OCI-LY7 (cell line): ENCODE measurements around the gene WDFY4. TPM values are rescaled to one million over a fixed set of nuclear protein-coding genes. Genes with fewer than 3 reads are reported as not detected.

Experiments
- BruUV-seq: library from RNA; stranded (reverse); fragments of 400-500 nt; replicated peaks from 2 replicates; lab custom pipeline; 2021; lab: Mats Ljungman, UMichigan
- CTCF ChIA-PET: fragments of 300-600 bp; sonication (Branson Sonifier 250); formaldehyde crosslinking; loops from one replicate; lab custom pipeline; 2022; ENCODE audit warnings: antibody characterized with exemption; ENCODE audit not compliant: unreplicated experiment; lab: Charles Lee
- POLR2A ChIA-PET: fragments of 300-600 bp; sonication (Branson Sonifier 250); formaldehyde crosslinking; loops from one replicate; lab custom pipeline; 2022; ENCODE audit warnings: antibody characterized with exemption; lab: Charles Lee
- DNase-seq: peaks from one replicate; pipeline ENCODE4 v3.0.0-alpha.2; 2015; ENCODE audit warnings: low spot score
- H2AFZ ChIP-seq: fragments of 200-600 bp; sonication (generic), shearing (Covaris generic); 2 replicates; pipeline ENCODE4 v1.6.1; 2014; ENCODE audit warnings: mild to moderate bottlenecking, antibody characterized with exemption, low read length, moderate library complexity
- H3K27ac ChIP-seq: fragments of 200-600 bp; sonication (generic); 2 replicates; pipeline ENCODE4 v1.5.1; 2014; ENCODE audit warnings: mixed run types, low read depth, mild to moderate bottlenecking, moderate library complexity, low read length, inconsistent platforms; ENCODE audit not compliant: poor library complexity, severe bottlenecking
- H3K36me3 ChIP-seq: fragments of 200-600 bp; sonication (generic); 2 replicates; pipeline ENCODE4 v1.6.1; 2014; ENCODE audit warnings: mild to moderate bottlenecking, antibody characterized with exemption, low read length, moderate library complexity, mixed read lengths; ENCODE audit not compliant: insufficient read depth
- H3K4me1 ChIP-seq: fragments of 200-600 bp; sonication (generic); 2 replicates; pipeline ENCODE4 v1.5.1; 2014; ENCODE audit warnings: mild to moderate bottlenecking, low read length; ENCODE audit not compliant: insufficient read depth, poor library complexity, severe bottlenecking
- H3K4me2 ChIP-seq: fragments of 200-600 bp; sonication (generic); 2 replicates; pipeline ENCODE4 v1.6.1; 2014; ENCODE audit warnings: mild to moderate bottlenecking, low read length
- H3K4me3 ChIP-seq: fragments of 200-600 bp; sonication (generic); 2 replicates; pipeline ENCODE4 v1.5.1; 2014; ENCODE audit warnings: mild to moderate bottlenecking, low read depth, low read length; ENCODE audit not compliant: poor library complexity, severe bottlenecking
- H3K79me2 ChIP-seq: fragments of 200-600 bp; sonication (generic); 2 replicates; pipeline ENCODE4 v1.6.1; 2016; ENCODE audit warnings: low read depth, mild to moderate bottlenecking, low read length, moderate library complexity, mixed read lengths; ENCODE audit not compliant: insufficient read depth
- H3K9me2 ChIP-seq: fragments of 200-600 bp; sonication (generic); 2 replicates; pipeline ENCODE4 v1.6.1; 2016; ENCODE audit warnings: mild to moderate bottlenecking, low read length, mixed read lengths; ENCODE audit not compliant: insufficient read depth
- H3K9me3 ChIP-seq: fragments of 200-600 bp; sonication (generic); 2 replicates; pipeline ENCODE4 v1.6.1; 2014; ENCODE audit warnings: mild to moderate bottlenecking, mixed run types, low read length, mixed read lengths
- H4K20me1 ChIP-seq: fragments of 200-600 bp; sonication (generic); 2 replicates; pipeline ENCODE4 v1.6.1; 2014; ENCODE audit warnings: mild to moderate bottlenecking, antibody characterized with exemption, low read length, moderate library complexity, mixed read lengths; ENCODE audit not compliant: insufficient read depth
- EZH2phosphoT487 ChIP-seq: fragments of 200-600 bp; sonication (generic); IDR thresholded peaks from 2 replicates; pipeline ENCODE4 v1.6.1; 2018; ENCODE audit warnings: low read depth, borderline replicate concordance, mild to moderate bottlenecking, mixed run types, antibody characterized with exemption, low read length, moderate library complexity, mixed read lengths
- intact Hi-C: fragments of 100-400 bp; cut with micrococcal nuclease; formaldehyde crosslinking; loops from one replicate; pipeline ENCODE4 v1.10.0; 2022; ENCODE audit not compliant: unreplicated experiment
- total RNA-seq, 2 experiments: library from RNA; depleted of rRNA in 1 of 2; stranded (reverse); fragments of >200 nt in 1 of 2; shearing (Covaris generic) in 1 of 2; gene quantifications; 2 replicates each; pipeline ENCODE4 v1.2.3, GENCODE V29; 2014 to 2022
- TF ChIP-seq, protein P1 (sequence below): fragments of 200-600 bp; sonication (generic); conservative IDR thresholded peaks from 2 replicates; pipeline ENCODE4 v1.5.1; 2014; ENCODE audit warnings: mild to moderate bottlenecking, antibody characterized with exemption, low read length, moderate library complexity, mixed read lengths

WDFY4 gene
- total RNA-seq, 2 experiments from 2014 or later: 51.5 to 85.6 TPM

DNA sequence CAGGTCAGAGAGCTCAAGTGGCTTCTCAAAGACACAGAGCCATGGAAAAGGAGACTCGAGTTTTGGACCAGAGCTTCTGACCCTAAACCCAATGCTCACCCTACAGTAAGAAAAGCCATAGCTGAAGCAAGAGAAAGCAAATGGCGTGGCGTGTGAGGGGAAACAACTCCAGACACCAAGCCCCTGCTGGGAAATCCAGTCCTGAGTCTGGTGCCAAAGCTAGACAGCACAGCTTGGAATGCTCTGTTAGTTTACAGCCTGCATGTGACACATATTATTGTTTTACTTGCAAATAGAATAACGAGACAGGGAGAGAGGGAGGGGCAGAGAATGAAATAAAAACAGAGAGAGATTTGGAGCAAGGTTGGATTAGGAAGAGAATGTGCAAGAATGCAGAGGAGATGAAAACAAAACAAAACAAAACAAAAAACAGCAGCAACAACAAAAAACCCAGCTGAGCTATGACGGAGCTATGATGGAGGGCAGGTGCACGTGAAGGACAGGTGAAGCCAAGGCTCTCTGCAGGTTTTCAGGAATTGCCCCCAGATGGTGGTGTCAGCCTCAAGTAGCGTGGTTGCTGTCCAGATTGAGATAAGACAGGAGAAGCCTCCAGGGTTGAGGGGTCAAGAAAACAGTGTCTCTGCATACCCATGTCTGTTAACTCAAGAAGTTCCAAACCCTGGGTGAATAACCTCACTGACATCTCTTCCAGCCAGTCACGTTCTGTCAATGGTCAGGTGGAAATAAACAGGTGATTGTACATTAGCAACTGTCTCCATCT lies 324.7 kb downstream of the WDFY4 start:
- H2AFZ ChIP-seq: peak overlapping the region; percentile 24; the same call in 1 of the 2 replicates

DNA sequence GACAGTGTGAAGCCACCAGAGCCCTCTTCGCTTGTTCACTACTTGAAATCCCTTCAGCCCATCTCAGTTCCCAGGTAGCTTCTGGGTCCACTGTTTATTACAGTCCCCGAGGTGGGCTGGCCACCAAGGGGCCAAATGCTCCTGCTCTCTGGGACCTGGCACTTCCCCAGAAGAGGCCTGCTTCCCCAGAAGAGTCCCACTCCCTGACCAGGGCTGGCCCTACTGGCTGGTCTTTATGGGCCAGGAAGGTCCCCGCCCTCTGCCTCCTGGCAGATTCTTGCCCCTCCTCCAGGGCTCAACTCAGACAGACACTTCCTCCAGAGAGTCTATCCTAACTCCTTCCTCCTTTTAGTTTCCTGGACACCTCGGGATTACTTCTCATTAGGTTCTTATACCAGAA lies 325.6 kb downstream of the WDFY4 start:
- no peaks in the 10 kb centered on the region for H3K36me3 ChIP-seq
- H3K27ac ChIP-seq: no peak overlapping the region
- intact Hi-C loops: no loop called here
- H3K4me2 ChIP-seq: no peak overlapping the region
- CTCF ChIA-PET: no interaction called here
- no peak for TF ChIP-seq EZH2phosphoT487
- TF ChIP-seq, protein P1, sequence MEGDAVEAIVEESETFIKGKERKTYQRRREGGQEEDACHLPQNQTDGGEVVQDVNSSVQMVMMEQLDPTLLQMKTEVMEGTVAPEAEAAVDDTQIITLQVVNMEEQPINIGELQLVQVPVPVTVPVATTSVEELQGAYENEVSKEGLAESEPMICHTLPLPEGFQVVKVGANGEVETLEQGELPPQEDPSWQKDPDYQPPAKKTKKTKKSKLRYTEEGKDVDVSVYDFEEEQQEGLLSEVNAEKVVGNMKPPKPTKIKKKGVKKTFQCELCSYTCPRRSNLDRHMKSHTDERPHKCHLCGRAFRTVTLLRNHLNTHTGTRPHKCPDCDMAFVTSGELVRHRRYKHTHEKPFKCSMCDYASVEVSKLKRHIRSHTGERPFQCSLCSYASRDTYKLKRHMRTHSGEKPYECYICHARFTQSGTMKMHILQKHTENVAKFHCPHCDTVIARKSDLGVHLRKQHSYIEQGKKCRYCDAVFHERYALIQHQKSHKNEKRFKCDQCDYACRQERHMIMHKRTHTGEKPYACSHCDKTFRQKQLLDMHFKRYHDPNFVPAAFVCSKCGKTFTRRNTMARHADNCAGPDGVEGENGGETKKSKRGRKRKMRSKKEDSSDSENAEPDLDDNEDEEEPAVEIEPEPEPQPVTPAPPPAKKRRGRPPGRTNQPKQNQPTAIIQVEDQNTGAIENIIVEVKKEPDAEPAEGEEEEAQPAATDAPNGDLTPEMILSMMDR: no peak
- no peaks in the 10 kb centered on the region for H3K9me3 ChIP-seq
- no peak overlapping the region for H3K4me3 ChIP-seq
- no peaks in the 10 kb centered on the region for H3K9me2 ChIP-seq
- no peak for DNase-seq
- peak overlapping the region; percentile 24; the same call in 1 of the 2 replicates for H2AFZ ChIP-seq
- H3K4me1 ChIP-seq: peaks cover 30% of the 10 kb centered on the region
- POLR2A ChIA-PET: no interaction called here
- no TSS peak for BruUV-seq
- no peaks in the 10 kb centered on the region for H4K20me1 ChIP-seq
- H3K79me2 ChIP-seq: no peaks in the 10 kb centered on the region

More for the DNA sequence above, 324.7 kb downstream of the WDFY4 start:
- Histone ChIP-seq H3K9me3 (no peaks in the 10 kb centered on the region), H3K27ac (no peak overlapping the region), H3K36me3 (no peaks in the 10 kb centered on the region), H4K20me1 (no peaks in the 10 kb centered on the region), H3K4me1 (peaks cover 30% of the 10 kb centered on the region), H3K4me2 (no peak overlapping the region), H3K4me3 (no peak overlapping the region), H3K79me2 (no peaks in the 10 kb centered on the region), H3K9me2 (no peaks in the 10 kb centered on the region)
- no TSS peak for BruUV-seq
- ChIA-PET POLR2A (interaction anchor here (0.6 to 1.3 kb wide), 5 partner anchors 10 to 146 kb away, joined by 3 to 5 read pairs (median 3); no protein-coding TSS in a partner anchor), CTCF (no interaction called here)
- TF ChIP-seq EZH2phosphoT487: no peak
- TF ChIP-seq, protein P1: no peak
- intact Hi-C loops: no loop called here
- no peak for DNase-seq

DNA sequence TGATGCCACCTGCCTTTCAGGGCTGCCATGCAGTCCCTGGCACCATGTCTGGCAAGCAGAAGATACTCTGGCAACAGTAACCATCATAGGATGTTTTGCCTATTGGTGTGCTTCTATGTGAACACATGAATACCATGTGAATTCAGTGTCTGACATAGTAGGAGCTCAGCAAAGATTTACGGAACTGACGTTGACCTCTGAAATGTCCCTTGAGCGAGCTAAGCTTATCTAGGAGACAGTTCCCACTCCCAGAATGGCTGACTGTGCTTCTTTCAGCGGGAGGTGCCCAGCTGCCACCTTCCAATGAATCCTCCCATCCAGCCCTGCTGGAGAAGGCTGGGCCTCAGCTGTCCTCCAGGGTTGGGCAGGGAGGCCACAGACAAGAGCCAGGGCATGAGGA lies 326.2 kb downstream of the WDFY4 start:
- Histone ChIP-seq H3K79me2 (no peaks in the 10 kb centered on the region), H3K9me3 (no peaks in the 10 kb centered on the region), H3K4me3 (no peak overlapping the region), H3K4me1 (peaks cover 30% of the 10 kb centered on the region), H3K9me2 (no peaks in the 10 kb centered on the region), H3K4me2 (no peak overlapping the region), H2AFZ (no peak overlapping the region; the same call in 1 of the 2 replicates), H4K20me1 (no peaks in the 10 kb centered on the region), H3K36me3 (no peaks in the 10 kb centered on the region), H3K27ac (no peak overlapping the region)
- CTCF ChIA-PET: no interaction called here
- no TSS peak for BruUV-seq
- TF ChIP-seq EZH2phosphoT487: no peak
- TF ChIP-seq, protein P1: no peak
- POLR2A ChIA-PET: no interaction called here
- DNase-seq: no peak
- intact Hi-C loops: no loop called here
